AG04449 (cell line): Measurements from ENCODE around the gene CANT1.

ENCODE experiments used
- CTCF ChIA-PET: fragments of 350-600 bp; formaldehyde crosslinking; extraction: SDS; loops from one replicate; lab custom pipeline; 2021; ENCODE audit warnings: antibody characterized with exemption; lab: Yijun Ruan, JAX
- POLR2A ChIA-PET: fragments of 400-600, 350-600 bp; formaldehyde crosslinking; extraction: SDS; loops from one replicate; lab custom pipeline; 2020; ENCODE audit warnings: antibody characterized with exemption, inconsistent platforms; lab: Yijun Ruan, JAX
- DNase-seq: peaks from one replicate; pipeline ENCODE4 v3.0.0-alpha.2; 2010; ENCODE audit warnings: low read depth, low spot score
- H3K4me3 ChIP-seq: 2 replicates; pipeline ENCODE4 v1.5.1; 2011; ENCODE audit warnings: low read depth, mild to moderate bottlenecking, control low read depth, low read length
- CTCF ChIP-seq: IDR thresholded peaks from one replicate; pipeline ENCODE4 v1.5.1; 2011; ENCODE audit warnings: mild to moderate bottlenecking, moderate library complexity, low read length, control low read depth, inconsistent platforms; ENCODE audit not compliant: insufficient read depth; ENCODE audit errors: missing control alignments

The CANT1 gene

GRCh38 chr17:78991906-78992532, 17.5 kb downstream of the CANT1 start:
- CTCF ChIA-PET = interaction anchor here (1.2 to 4.0 kb wide), 5 partner anchors 9 to 126 kb away, joined by 3 to 28 read pairs (median 5); no protein-coding TSS in a partner anchor
- POLR2A ChIA-PET = no interaction called here
- no peak overlapping the region for H3K4me3 ChIP-seq
- DNase-seq = no peak
- TF ChIP-seq CTCF = no peak

GRCh38 chr17:78991017-78991738, 18.4 kb downstream of the CANT1 start:
- TF ChIP-seq CTCF = no peak
- no peak overlapping the region for H3K4me3 ChIP-seq
- no peak for DNase-seq
- ChIA-PET CTCF (interaction anchor here (1.2 to 1.3 kb wide), 3 partner anchors 12 to 125 kb away, joined by 3 to 5 read pairs (median 4); no protein-coding TSS in a partner anchor), POLR2A (interaction anchor here (1.0 kb wide), 1 partner anchor 19 kb away, joined by 3 read pairs; the partner anchor contains the start of gene CANT1)

DNA sequence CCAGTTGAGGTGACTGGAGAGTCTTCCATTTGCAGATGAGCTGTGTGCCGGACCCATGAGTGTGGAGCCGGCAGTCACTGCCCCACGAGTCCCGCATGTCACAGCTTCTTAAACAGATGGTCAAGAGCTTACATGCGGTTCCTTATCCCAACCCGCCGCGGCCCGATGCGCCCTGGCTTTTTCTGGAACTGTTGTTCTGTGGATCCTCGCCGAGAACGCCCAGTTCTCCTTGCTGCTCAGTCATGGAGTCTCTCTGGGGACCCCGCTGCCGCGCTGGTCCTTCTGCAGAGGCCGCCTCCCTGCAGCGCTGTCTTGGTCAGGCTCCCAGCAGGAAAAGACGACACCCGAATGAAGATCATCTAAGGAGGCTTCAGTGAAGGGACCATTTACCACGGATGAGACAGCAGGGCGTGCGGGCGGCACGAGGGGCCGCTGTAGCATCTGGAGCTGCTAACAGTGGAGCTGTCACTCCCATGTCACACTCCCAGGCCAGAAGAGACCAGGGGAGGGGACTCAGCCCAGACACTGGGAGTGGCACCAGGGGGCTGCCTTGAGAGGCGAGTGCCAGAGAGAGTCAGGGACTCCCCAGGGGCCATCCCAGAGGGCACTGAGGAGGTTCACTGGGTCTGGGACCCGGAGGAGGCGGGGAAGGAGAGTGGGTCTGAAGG, 19.1 kb downstream of the CANT1 start:
- ChIA-PET CTCF (interaction anchor here (1.2 to 1.3 kb wide), 4 partner anchors 9 to 124 kb away, joined by 3 to 5 read pairs (median 4); no protein-coding TSS in a partner anchor), POLR2A (interaction anchor here (1.0 kb wide), 1 partner anchor 19 kb away, joined by 3 read pairs; the partner anchor contains the start of gene CANT1)
- no peak overlapping the region for H3K4me3 ChIP-seq
- no peak for DNase-seq
- no peak for TF ChIP-seq CTCF

DNA sequence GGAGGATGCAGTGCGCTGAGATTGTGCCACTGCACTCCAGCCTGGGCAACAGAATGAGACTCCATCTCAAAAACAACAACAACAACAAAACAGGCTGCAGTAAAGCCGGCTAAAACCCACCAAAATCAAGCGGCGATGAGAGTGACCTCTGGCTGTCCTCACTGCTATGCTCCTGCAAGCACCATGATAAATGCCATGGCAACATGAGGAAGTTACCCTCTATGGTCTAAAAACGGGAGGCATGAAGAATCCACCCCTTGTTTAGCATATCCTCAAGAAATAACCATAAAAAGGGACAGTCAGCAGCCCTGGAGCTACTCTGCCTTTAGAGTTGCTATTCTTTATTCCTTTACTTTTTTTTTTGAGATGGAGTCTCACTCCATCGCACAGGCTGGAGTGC, 21.4 kb downstream of the CANT1 start:
- H3K4me3 ChIP-seq = no peak overlapping the region
- no peak for TF ChIP-seq CTCF
- ChIA-PET POLR2A (no interaction called here), CTCF (interaction anchor here (1.0 to 1.5 kb wide), 3 partner anchors 9 to 20 kb away, joined by 3 read pairs; no protein-coding TSS in a partner anchor)
- DNase-seq = no peak

GRCh38 chr17:78986649-78987328, 22.8 kb downstream of the CANT1 start:
- POLR2A ChIA-PET = no interaction called here
- no peak for DNase-seq
- no peak for TF ChIP-seq CTCF
- peak overlapping the region; percentile 42 for H3K4me3 ChIP-seq
- CTCF ChIA-PET = interaction anchor here (1.1 to 3.0 kb wide), 4 partner anchors 9 to 21 kb away, joined by 3 to 18 read pairs (median 4); no protein-coding TSS in a partner anchor
